GM18508 (cell line): Measurements from ENCODE around the gene ZNF197.
A peak's percentile ranks its signal among the peaks of the same experiment; 100 is the strongest.
"Not testable (repeated sequence)": the region's sequence is repeated elsewhere in the genome, so short reads cannot be mapped to it uniquely, and the experiment has no call there.

ENCODE experiments used
- ATAC-seq: cut with Tn5 transposase; IDR thresholded peaks from one replicate; pipeline ENCODE4 v1.9.1; 2021; ENCODE audit warnings: moderate number of reproducible peaks; ENCODE audit not compliant: insufficient read depth, unreplicated experiment

Gene ZNF197

GRCh38 chr3:44624749-44625480 lies at the start of gene ZNF197:
Gene ZNF197 (plus strand): TSS chr3:44625036. CDS start chr3:44629155, 4,119 bp downstream.
- peak; percentile 71 for ATAC-seq

- no peak for ATAC-seq
These were observed 48.2 kb upstream of the ZNF197 start for GRCh38 chr3:44576613-44577012.

- not testable (repeated sequence) for ATAC-seq
These were observed 47.4 kb upstream of the ZNF197 start for GRCh38 chr3:44577354-44577952.

- ATAC-seq = not testable (repeated sequence)
These were observed 46.5 kb upstream of the ZNF197 start for GRCh38 chr3:44578316-44578715.

- ATAC-seq = not testable (repeated sequence)
These were observed 45.8 kb upstream of the ZNF197 start for GRCh38 chr3:44578924-44579515.

- ATAC-seq = not testable (repeated sequence)
These were observed 45.1 kb upstream of the ZNF197 start for GRCh38 chr3:44579749-44580148.

GRCh38 chr3:44580971-44581370 lies 43.9 kb upstream of the ZNF197 start:
- ATAC-seq = not testable (repeated sequence)

GRCh38 chr3:44584646-44585501 lies 40.0 kb upstream of the ZNF197 start, which contains the start of gene ZNF660:
Gene ZNF660 (plus strand): TSS chr3:44584964. CDS start chr3:44594194, 9,230 bp downstream.
- no peak for ATAC-seq

- ATAC-seq = no peak
These were observed 28.2 kb upstream of the ZNF197 start for GRCh38 chr3:44596621-44597020.

- ATAC-seq = no peak
These were observed 23.1 kb upstream of the ZNF197 start for GRCh38 chr3:44601749-44602148.

- ATAC-seq = no peak
These were observed 12.2 kb upstream of the ZNF197 start for GRCh38 chr3:44612678-44613077.

GRCh38 chr3:44628716-44629115 lies 3.9 kb downstream of the ZNF197 start:
- ATAC-seq = no peak

GRCh38 chr3:44632193-44632592 lies 7.4 kb downstream of the ZNF197 start:
- no peak for ATAC-seq

- no peak for ATAC-seq
These were observed 17.5 kb downstream of the ZNF197 start for GRCh38 chr3:44642337-44642736.

GRCh38 chr3:44643024-44643423 lies 18.2 kb downstream of the ZNF197 start:
- no peak for ATAC-seq

GRCh38 chr3:44647771-44648170 lies 22.9 kb downstream of the ZNF197 start:
- ATAC-seq = no peak

GRCh38 chr3:44648564-44649229 lies 23.9 kb downstream of the ZNF197 start, which contains the start of gene ZNF35:
Gene ZNF35 (plus strand): TSS chr3:44648732. CDS start chr3:44651068, 2,336 bp downstream.
- ATAC-seq = peak; percentile 82

GRCh38 chr3:44649709-44650108 lies 24.9 kb downstream of the ZNF197 start:
- no peak for ATAC-seq

- no peak for ATAC-seq
These were observed 29.2 kb downstream of the ZNF197 start for GRCh38 chr3:44654039-44654438.

GRCh38 chr3:44659015-44659414 lies 34.2 kb downstream of the ZNF197 start:
- no peak for ATAC-seq
